HG03520 (cell line): ENCODE measurements around the gene PANK3.
"Not testable (repeated sequence)": the region's sequence is repeated elsewhere in the genome, so short reads cannot be mapped to it uniquely, and the experiment has no call there.

Source experiments
- ATAC-seq: cut with Tn5 transposase; IDR thresholded peaks from one replicate; pipeline ENCODE4 v1.9.1; 2021; ENCODE audit warnings: mild to moderate bottlenecking, moderate library complexity; ENCODE audit not compliant: unreplicated experiment

Gene PANK3

GRCh38 chr5:168553377-168554130, 25.6 kb downstream of the PANK3 start:
- no peak for ATAC-seq

GRCh38 chr5:168552146-168552545, 27.0 kb downstream of the PANK3 start:
- no peak for ATAC-seq

- ATAC-seq, result no peak
Observed at GRCh38 chr5:168550656-168551055, 28.5 kb downstream of the PANK3 start.

GRCh38 chr5:168549554-168549953, 29.6 kb downstream of the PANK3 start:
- ATAC-seq, result no peak

GRCh38 chr5:168537176-168537575, 42.0 kb downstream of the PANK3 start:
- no peak for ATAC-seq

- ATAC-seq, result not testable (repeated sequence)
Observed at GRCh38 chr5:168534351-168534750, 44.8 kb downstream of the PANK3 start.

GRCh38 chr5:168531987-168532864, 46.9 kb downstream of the PANK3 start:
- ATAC-seq, result no peak

GRCh38 chr5:168531191-168531590, 48.0 kb downstream of the PANK3 start:
- ATAC-seq, result no peak

- ATAC-seq, result no peak
Observed at GRCh38 chr5:168530621-168531150, 48.5 kb downstream of the PANK3 start.

- ATAC-seq, result no peak
Observed at GRCh38 chr5:168529374-168530234, 49.6 kb downstream of the PANK3 start.

GRCh38 chr5:168528521-168529373, 50.4 kb downstream of the PANK3 start, which contains the start of gene FBLL1:
TSS of gene FBLL1 (plus strand) at chr5:168529305. CDS start at chr5:168529505, 200 bp downstream.
- ATAC-seq, result no peak

GRCh38 chr5:168527756-168528295, 51.3 kb downstream of the PANK3 start:
- no peak for ATAC-seq

GRCh38 chr5:168525856-168526255, 53.3 kb downstream of the PANK3 start:
- no peak for ATAC-seq

- ATAC-seq, result no peak
Observed at GRCh38 chr5:168513861-168514428, 65.2 kb downstream of the PANK3 start.

GRCh38 chr5:168502563-168503237, 76.5 kb downstream of the PANK3 start:
- no peak for ATAC-seq
